NCI-H82 treated with DMSO at 0.1 percent for 48 hours (cell line): ENCODE measurements around the gene RAP2A.

Experiments used
- DNase-seq: peaks from one replicate; lab custom pipeline; 2025; ENCODE audit not compliant: unreplicated experiment; lab: John Stamatoyannopoulos, UW

RAP2A gene

GRCh38 chr13:97433727-97434396 lies at the start of gene RAP2A:
Gene RAP2A, plus strand, starts transcription at chr13:97434169. Its CDS starts 302 bp downstream, at chr13:97434471.
- peak; percentile 86 for DNase-seq

GRCh38 chr13:97384371-97384770 lies 49.6 kb upstream of the RAP2A start:
- no peak for DNase-seq

- DNase-seq, result no peak
These were observed 48.8 kb upstream of the RAP2A start for GRCh38 chr13:97385146-97385545.

- no peak for DNase-seq
These were observed 48.1 kb upstream of the RAP2A start for GRCh38 chr13:97385854-97386253.

- DNase-seq, result no peak
These were observed 47.0 kb upstream of the RAP2A start for GRCh38 chr13:97386801-97387484.

- no peak for DNase-seq
These were observed 46.5 kb upstream of the RAP2A start for GRCh38 chr13:97387485-97387839.

- no peak for DNase-seq
These were observed 46.1 kb upstream of the RAP2A start for GRCh38 chr13:97387890-97388289.

- no peak for DNase-seq
These were observed 45.6 kb upstream of the RAP2A start for GRCh38 chr13:97388373-97388772.

- no peak for DNase-seq
These were observed 42.9 kb upstream of the RAP2A start for GRCh38 chr13:97390941-97391600.

GRCh38 chr13:97392020-97392419 lies 41.9 kb upstream of the RAP2A start:
- no peak for DNase-seq

GRCh38 chr13:97394542-97394941 lies 39.4 kb upstream of the RAP2A start:
- no peak for DNase-seq

GRCh38 chr13:97395447-97396136 lies 38.4 kb upstream of the RAP2A start:
- DNase-seq, result no peak

- DNase-seq, result no peak
These were observed 36.7 kb upstream of the RAP2A start for GRCh38 chr13:97397267-97397666.

- no peak for DNase-seq
These were observed 32.5 kb upstream of the RAP2A start for GRCh38 chr13:97401421-97401820.

- DNase-seq, result no peak
These were observed 29.8 kb upstream of the RAP2A start for GRCh38 chr13:97403893-97404750.

GRCh38 chr13:97407540-97407939 lies 26.4 kb upstream of the RAP2A start:
- no peak for DNase-seq

- DNase-seq, result no peak
These were observed 25.0 kb upstream of the RAP2A start for GRCh38 chr13:97408938-97409337.

- DNase-seq, result no peak
These were observed 22.0 kb upstream of the RAP2A start for GRCh38 chr13:97411984-97412383.

GRCh38 chr13:97413694-97414093 lies 20.3 kb upstream of the RAP2A start:
- DNase-seq, result no peak

GRCh38 chr13:97414392-97414791 lies 19.6 kb upstream of the RAP2A start:
- no peak for DNase-seq

- no peak for DNase-seq
These were observed 16.3 kb upstream of the RAP2A start for GRCh38 chr13:97417698-97418097.
